ENCODE data around the gene DLGAP1.

GRCh38 chr18:4224031-4224704 is 230.9 kb downstream of the DLGAP1 start:
- TF ChIP-seq, protein P1, sequence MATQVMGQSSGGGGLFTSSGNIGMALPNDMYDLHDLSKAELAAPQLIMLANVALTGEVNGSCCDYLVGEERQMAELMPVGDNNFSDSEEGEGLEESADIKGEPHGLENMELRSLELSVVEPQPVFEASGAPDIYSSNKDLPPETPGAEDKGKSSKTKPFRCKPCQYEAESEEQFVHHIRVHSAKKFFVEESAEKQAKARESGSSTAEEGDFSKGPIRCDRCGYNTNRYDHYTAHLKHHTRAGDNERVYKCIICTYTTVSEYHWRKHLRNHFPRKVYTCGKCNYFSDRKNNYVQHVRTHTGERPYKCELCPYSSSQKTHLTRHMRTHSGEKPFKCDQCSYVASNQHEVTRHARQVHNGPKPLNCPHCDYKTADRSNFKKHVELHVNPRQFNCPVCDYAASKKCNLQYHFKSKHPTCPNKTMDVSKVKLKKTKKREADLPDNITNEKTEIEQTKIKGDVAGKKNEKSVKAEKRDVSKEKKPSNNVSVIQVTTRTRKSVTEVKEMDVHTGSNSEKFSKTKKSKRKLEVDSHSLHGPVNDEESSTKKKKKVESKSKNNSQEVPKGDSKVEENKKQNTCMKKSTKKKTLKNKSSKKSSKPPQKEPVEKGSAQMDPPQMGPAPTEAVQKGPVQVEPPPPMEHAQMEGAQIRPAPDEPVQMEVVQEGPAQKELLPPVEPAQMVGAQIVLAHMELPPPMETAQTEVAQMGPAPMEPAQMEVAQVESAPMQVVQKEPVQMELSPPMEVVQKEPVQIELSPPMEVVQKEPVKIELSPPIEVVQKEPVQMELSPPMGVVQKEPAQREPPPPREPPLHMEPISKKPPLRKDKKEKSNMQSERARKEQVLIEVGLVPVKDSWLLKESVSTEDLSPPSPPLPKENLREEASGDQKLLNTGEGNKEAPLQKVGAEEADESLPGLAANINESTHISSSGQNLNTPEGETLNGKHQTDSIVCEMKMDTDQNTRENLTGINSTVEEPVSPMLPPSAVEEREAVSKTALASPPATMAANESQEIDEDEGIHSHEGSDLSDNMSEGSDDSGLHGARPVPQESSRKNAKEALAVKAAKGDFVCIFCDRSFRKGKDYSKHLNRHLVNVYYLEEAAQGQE (IDR thresholded peaks at IDR 0.05; ENCODE audit: insufficient replicate concordance, low read depth), result no peak
- TF ChIP-seq CTCF (IDR thresholded peaks at IDR 0.05; ENCODE audit: insufficient read depth, low read length), result no peak

Data from HL-60 (cell line).